NOMO-1 treated with dmso at 0.1 percent for 144 hours (cell line): ENCODE measurements around the gene CASP10.
"Not testable (repeated sequence)": the region's sequence is repeated elsewhere in the genome, so short reads cannot be mapped to it uniquely, and the experiment has no call there.

Experiments
- DNase-seq: peaks from one replicate; lab custom pipeline; 2025; ENCODE audit not compliant: unreplicated experiment; lab: John Stamatoyannopoulos, UW

Gene CASP10

GRCh38 chr2:201154615-201155399 is 28.1 kb upstream of the CASP10 start:
- DNase-seq = no peak

GRCh38 chr2:201156036-201156435 is 26.9 kb upstream of the CASP10 start:
- no peak for DNase-seq

- DNase-seq = no peak
These were observed 26.3 kb upstream of the CASP10 start for GRCh38 chr2:201156640-201157039.

- peak; percentile 50 for DNase-seq
These were observed 25.2 kb upstream of the CASP10 start for GRCh38 chr2:201157694-201158093.

- peak; percentile 89 for DNase-seq
These were observed 24.6 kb upstream of the CASP10 start for GRCh38 chr2:201158111-201158929.

- no peak for DNase-seq
These were observed 18.8 kb upstream of the CASP10 start for GRCh38 chr2:201164166-201164565.

GRCh38 chr2:201167546-201167945 is 15.4 kb upstream of the CASP10 start:
- no peak for DNase-seq

- DNase-seq = not testable (repeated sequence)
These were observed 14.4 kb upstream of the CASP10 start for GRCh38 chr2:201168496-201168895.

GRCh38 chr2:201171259-201171814 is 11.6 kb upstream of the CASP10 start:
- no peak for DNase-seq

- no peak for DNase-seq
These were observed 10.7 kb upstream of the CASP10 start for GRCh38 chr2:201172279-201172678.

GRCh38 chr2:201174687-201175086 is 8.3 kb upstream of the CASP10 start:
- no peak for DNase-seq

- no peak for DNase-seq
These were observed 6.9 kb upstream of the CASP10 start for GRCh38 chr2:201176081-201176481.

- DNase-seq = no peak
These were observed 2.9 kb upstream of the CASP10 start for GRCh38 chr2:201180010-201180409.

- no peak for DNase-seq
These were observed 405 bp downstream of the CASP10 start for GRCh38 chr2:201183365-201183727.

- not testable (repeated sequence) for DNase-seq
These were observed 894 bp downstream of the CASP10 start for GRCh38 chr2:201183835-201184234.

- DNase-seq = not testable (repeated sequence)
These were observed 1.3 kb downstream of the CASP10 start for GRCh38 chr2:201184248-201184647.

GRCh38 chr2:201185863-201186262 is 2.9 kb downstream of the CASP10 start:
- DNase-seq = no peak

- no peak for DNase-seq
These were observed 4.0 kb downstream of the CASP10 start for GRCh38 chr2:201186982-201187381.

- no peak for DNase-seq
These were observed 5.5 kb downstream of the CASP10 start for GRCh38 chr2:201188449-201188848.

GRCh38 chr2:201191132-201191875 is 8.4 kb downstream of the CASP10 start:
- DNase-seq = no peak

- peak; percentile 66 for DNase-seq
These were observed 11.2 kb downstream of the CASP10 start for GRCh38 chr2:201194097-201194496.
